NCI-H460 (cell line): ENCODE results near the gene GSTM2. TPM values are rescaled to one million over a fixed set of nuclear protein-coding genes. Genes with fewer than 3 reads are reported as not detected.

Source experiments
- DNase-seq: peaks from one replicate; pipeline ENCODE4 v3.0.0-alpha.2; 2016; ENCODE audit warnings: low read depth; ENCODE audit errors: extremely low read depth
- polyA plus RNA-seq: library from polyadenylated mRNA; depleted of rRNA; stranded (reverse); fragments of >200 nt; gene quantifications from 2 replicates; pipeline ENCODE4 v1.2.3, GENCODE V29; 2014; cell fraction: nucleus; rRNA removed
- total RNA-seq: library from RNA; depleted of rRNA; stranded (reverse); fragments of >200 nt; shearing (Covaris generic); gene quantifications from 2 replicates; pipeline ENCODE4 v1.2.3, GENCODE V29; 2014; rRNA removed

Gene GSTM2
- 9.8 and 11.8 TPM in 2 replicates for total RNA-seq
- polyA plus RNA-seq: 45.4 and 54.5 TPM in 2 replicates

- DNase-seq: peak; percentile 65
Observed at GRCh38 chr1:109667452-109668122, at the start of gene GSTM2. Gene GSTM2, plus strand, starts transcription at chr1:109668057. Its CDS starts 59 bp downstream, at chr1:109668116.

DNA sequence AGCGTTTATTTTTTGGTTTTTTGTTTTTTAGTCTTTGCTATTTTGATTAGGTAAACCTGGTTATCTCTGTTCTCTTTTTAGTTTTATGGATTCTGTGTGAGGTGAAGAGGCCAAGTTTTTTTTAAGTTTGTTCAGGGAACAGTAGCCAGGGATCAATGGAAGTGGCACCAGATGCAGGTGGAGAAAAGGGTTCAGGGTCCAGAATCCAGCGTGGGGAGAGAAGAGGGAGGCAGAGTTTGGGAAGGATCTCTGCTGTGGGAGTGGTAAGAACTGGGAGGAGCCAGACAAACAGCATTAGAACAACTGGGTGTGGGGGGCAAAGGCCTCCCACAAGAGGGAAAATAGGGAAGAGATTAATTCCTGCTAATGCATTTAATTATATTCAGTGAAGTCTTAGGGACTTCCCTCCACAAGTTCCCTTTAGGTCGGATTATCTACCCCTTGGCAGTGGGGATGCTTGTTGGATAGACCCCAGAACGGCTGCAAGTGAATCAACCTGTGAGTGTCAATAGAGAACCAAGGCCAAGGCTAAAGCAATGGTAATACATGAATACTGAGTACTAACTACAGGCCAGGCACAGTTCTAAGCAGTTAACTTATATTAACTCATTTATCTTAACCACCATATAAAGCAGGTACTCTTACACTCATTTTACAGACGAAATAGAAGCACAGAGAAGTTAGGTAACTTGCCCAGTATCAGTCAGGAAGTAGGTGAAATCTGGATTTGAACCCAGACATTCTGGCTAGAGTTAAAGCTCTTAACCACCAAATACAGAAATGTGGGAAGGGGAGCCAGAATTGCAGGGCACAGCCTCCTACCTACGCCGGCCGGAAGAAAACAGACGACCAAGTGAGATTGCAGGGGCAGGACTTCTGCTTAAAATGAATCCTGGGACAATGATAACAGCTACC, 48.9 kb upstream of the GSTM2 start:
- no peak for DNase-seq

DNA sequence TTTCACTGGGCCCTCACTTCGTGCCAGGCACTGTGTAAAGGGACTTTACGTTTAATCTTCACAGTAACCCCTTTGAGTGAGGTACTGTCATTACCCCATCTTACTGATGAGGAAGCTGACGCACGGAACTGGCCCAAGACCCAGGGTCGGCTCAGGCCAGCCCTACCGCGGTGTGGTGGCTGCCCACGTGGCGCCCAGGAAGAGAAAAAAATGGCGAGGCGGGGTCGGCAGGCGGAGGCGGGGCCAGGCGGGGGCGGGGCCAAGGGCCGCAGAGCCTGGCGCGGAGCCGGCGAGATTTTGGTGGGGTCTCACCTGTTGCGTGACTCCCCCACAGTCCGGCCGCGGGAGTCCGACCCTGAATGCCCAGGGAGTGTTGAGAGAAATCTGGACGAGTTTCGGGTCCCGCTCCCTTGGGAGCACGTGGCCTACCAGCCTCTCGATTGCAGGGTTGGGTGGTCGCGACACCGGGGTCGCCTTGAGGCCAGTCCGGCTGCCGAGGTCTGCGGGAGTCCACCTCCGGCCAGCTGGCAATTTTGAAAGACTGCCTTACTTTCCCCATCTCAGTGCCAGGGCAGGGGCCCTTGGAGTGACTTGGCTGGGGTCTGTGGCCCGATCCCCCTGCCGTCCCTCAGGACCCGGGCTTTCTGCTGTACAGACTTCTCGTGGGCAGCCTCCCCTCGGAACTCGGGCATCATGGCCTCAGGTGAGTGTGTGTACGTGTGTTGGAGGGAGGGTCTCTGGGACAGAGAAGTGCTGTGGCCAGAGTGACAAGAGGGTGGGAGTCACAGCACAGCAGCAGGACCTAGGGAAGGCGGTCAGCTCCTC, 48.1 kb upstream of the GSTM2 start, which contains the start of the genes AMPD2 and GNAT2:
TSS of gene AMPD2 (plus strand) at position 262 of the 825 bp plus-strand sequence. CDS start 1,339 bp downstream, outside the sequence.
TSS of gene GNAT2 (minus strand) at position 41 of the 825 bp plus-strand sequence. CDS start 6,746 bp downstream, outside the sequence.
- DNase-seq: peak; percentile 43

- DNase-seq: no peak
Observed at GRCh38 chr1:109620401-109620791, 47.5 kb upstream of the GSTM2 start.

GRCh38 chr1:109620841-109621286, 47.0 kb upstream of the GSTM2 start:
- DNase-seq: peak; percentile 71

DNA sequence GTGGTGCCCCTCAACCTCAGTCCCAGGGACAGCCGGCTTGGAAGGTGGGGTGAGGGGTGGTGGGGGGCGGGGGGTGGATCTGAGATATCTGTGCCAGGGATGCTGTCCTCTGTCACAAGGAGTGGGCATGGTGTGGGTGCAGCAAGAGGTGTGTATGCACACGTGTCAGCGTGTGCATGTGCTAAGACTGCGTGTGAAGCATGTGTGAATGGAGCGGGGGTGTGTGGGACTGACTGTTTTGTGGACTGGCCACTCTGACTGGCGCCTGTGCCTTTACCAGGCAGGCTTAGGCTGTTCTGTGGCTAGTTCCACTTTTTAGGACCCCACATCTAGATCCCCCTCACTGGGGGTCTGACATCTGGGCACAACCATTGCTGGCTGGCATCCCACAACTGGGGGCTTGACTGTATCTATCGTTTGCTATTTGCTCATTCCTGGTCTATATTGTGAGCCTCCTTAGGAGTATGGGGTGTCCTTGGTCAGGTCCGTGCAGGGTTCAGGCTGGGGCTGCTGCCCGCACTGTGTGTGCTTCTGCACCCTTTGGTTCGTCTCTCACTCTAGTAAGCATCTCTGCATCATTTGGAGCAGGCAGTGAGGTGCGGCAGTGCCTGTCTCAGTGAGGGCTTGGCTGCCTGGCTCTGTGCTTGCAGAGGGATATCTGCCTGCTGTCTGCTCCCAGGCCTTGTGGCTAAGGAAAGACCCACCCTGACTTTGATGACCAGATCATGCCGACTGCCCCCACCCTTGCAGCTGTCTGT, 46.3 kb upstream of the GSTM2 start:
- no peak for DNase-seq

GRCh38 chr1:109622137-109622892, 45.5 kb upstream of the GSTM2 start:
- no peak for DNase-seq

GRCh38 chr1:109622895-109623294, 45.0 kb upstream of the GSTM2 start:
- DNase-seq: no peak

DNA sequence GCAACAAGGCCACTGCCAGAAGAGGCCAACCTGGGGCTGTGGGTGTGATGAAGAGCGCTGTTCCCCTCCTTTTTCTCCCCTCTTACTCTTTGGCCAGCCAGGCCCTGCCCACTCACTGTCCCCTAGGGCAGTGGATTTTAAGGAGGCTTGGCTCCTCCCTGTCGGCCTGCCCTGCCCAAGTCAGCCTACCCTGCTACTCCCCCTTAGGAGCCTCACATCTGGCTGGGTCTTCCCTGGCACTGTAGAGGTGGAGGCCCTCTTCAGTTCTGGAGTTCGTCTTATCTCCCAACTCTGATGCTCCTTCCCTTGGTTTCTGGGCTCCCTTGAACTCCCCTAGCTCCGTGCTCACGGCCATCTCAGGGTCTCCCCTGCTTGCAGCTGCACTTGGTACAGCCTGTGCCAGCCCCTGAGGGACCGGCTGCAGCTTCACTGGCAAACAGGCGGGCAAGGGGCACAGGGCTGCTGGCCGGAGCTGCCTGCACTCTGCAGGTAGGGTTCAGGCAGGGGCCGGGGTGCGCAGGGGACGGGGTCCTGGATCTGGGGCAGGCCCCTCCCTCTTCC, 44.2 kb upstream of the GSTM2 start:
- DNase-seq: no peak

GRCh38 chr1:109624201-109625010, 43.5 kb upstream of the GSTM2 start:
- no peak for DNase-seq

- no peak for DNase-seq
Observed at GRCh38 chr1:109625176-109625575, 42.7 kb upstream of the GSTM2 start.

GRCh38 chr1:109625601-109626560, 42.0 kb upstream of the GSTM2 start:
- no peak for DNase-seq

- DNase-seq: no peak
Observed at GRCh38 chr1:109626682-109627408, 41.0 kb upstream of the GSTM2 start.

DNA sequence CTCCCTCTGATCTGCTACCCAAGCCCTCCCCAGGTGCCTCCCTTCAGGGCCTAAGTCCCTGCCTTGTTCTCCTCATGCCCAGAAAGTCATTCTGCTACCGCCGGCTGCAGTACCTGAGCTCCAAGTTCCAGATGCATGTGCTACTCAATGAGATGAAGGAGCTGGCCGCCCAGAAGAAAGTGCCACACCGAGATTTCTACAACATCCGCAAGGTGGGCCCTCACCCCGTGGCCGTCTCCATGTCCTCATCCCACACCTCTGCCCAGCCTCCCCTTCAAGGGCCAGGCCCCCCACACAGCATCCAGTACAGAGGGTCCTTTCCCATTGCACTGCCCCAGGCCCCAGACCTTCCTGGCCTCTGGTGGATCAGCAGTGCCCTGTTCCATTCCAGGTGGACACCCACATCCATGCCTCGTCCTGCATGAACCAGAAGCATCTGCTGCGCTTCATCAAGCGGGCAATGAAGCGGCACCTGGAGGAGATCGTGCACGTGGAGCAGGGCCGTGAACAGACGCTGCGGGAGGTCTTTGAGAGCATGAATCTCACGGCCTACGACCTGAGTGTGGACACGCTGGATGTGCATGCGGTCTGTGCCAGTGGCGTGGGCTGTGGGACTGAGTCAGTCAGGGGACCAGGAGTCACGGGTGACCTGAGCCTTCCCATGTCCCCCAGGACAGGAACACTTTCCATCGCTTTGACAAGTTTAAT, 40.0 kb upstream of the GSTM2 start:
- no peak for DNase-seq
